ENCODE results near the gene GYG2.
"Not testable (repeated sequence)": the region's sequence is repeated elsewhere in the genome, so short reads cannot be mapped to it uniquely, and the experiment has no call there.

The GYG2 gene

GRCh38 chrX:2828344-2828958 is at the start of gene GYG2:
GYG2 (plus strand) TSS chrX:2828930; CDS start chrX:2830189, 1,259 bp downstream.
- no peak for DNase-seq

GRCh38 chrX:2780472-2781225 is 48.1 kb upstream of the GYG2 start:
- DNase-seq = not testable (repeated sequence)

GRCh38 chrX:2781226-2781571 is 47.5 kb upstream of the GYG2 start:
- no peak for DNase-seq

- DNase-seq = no peak
Measured at GRCh38 chrX:2781698-2782097, 47.0 kb upstream of the GYG2 start.

- no peak for DNase-seq
Measured at GRCh38 chrX:2782171-2782570, 46.6 kb upstream of the GYG2 start.

- DNase-seq = no peak
Measured at GRCh38 chrX:2782778-2783177, 46.0 kb upstream of the GYG2 start.

GRCh38 chrX:2784026-2784425 is 44.7 kb upstream of the GYG2 start:
- DNase-seq = no peak

GRCh38 chrX:2785538-2785937 is 43.2 kb upstream of the GYG2 start:
- no peak for DNase-seq

GRCh38 chrX:2788980-2789379 is 39.8 kb upstream of the GYG2 start:
- DNase-seq = no peak

- no peak for DNase-seq
Measured at GRCh38 chrX:2789569-2789968, 39.2 kb upstream of the GYG2 start.

GRCh38 chrX:2793752-2794151 is 35.0 kb upstream of the GYG2 start:
- DNase-seq = peak; percentile 0

GRCh38 chrX:2794336-2794735 is 34.4 kb upstream of the GYG2 start:
- DNase-seq = no peak

GRCh38 chrX:2796808-2797207 is 31.9 kb upstream of the GYG2 start:
- peak; percentile 3 for DNase-seq

GRCh38 chrX:2799369-2799768 is 29.4 kb upstream of the GYG2 start:
- no peak for DNase-seq

- not testable (repeated sequence) for DNase-seq
Measured at GRCh38 chrX:2799980-2800379, 28.8 kb upstream of the GYG2 start.

- no peak for DNase-seq
Measured at GRCh38 chrX:2801223-2801622, 27.5 kb upstream of the GYG2 start.

- DNase-seq = not testable (repeated sequence)
Measured at GRCh38 chrX:2802376-2803090, 26.2 kb upstream of the GYG2 start.

GRCh38 chrX:2803486-2803885 is 25.2 kb upstream of the GYG2 start:
- DNase-seq = not testable (repeated sequence)

- DNase-seq = not testable (repeated sequence)
Measured at GRCh38 chrX:2804106-2804843, 24.5 kb upstream of the GYG2 start.

- DNase-seq = not testable (repeated sequence)
Measured at GRCh38 chrX:2804858-2805257, 23.9 kb upstream of the GYG2 start.

- no peak for DNase-seq
Measured at GRCh38 chrX:2811271-2811670, 17.5 kb upstream of the GYG2 start.

- DNase-seq = not testable (repeated sequence)
Measured at GRCh38 chrX:2812161-2812907, 16.4 kb upstream of the GYG2 start.

- DNase-seq = no peak
Measured at GRCh38 chrX:2817036-2817435, 11.7 kb upstream of the GYG2 start.

Measured in NCI-H524 treated with DMSO at 0.1 percent for 48 hours (cell line).